Neural cell (in vitro differentiated cells): ENCODE results near the gene MBTPS2. TPM values are rescaled to one million over a fixed set of nuclear protein-coding genes. Genes with fewer than 3 reads are reported as not detected.
"Not testable (repeated sequence)": the region's sequence is repeated elsewhere in the genome, so short reads cannot be mapped to it uniquely, and the experiment has no call there.

ENCODE experiments used
- H2AFZ ChIP-seq: fragments of 200-600, 300-800 bp; sonication (generic), shearing (Covaris generic); 2 replicates; pipeline ENCODE4 v1.6.0; 2014; ENCODE audit warnings: low read depth, mild to moderate bottlenecking, antibody characterized with exemption, low read length, moderate library complexity
- H3F3A ChIP-seq: fragments of 200-600 bp; shearing (Covaris generic); 2 replicates; pipeline ENCODE4 v1.6.1; 2016; ENCODE audit warnings: mild to moderate bottlenecking, moderate library complexity, mixed read lengths, antibody characterized with exemption, low read length; ENCODE audit not compliant: insufficient read depth, poor library complexity, severe bottlenecking
- H3K27ac ChIP-seq: fragments of 200-600, 300-800 bp; sonication (generic), shearing (Covaris generic); 2 replicates; pipeline ENCODE4 v1.5.1; 2014; ENCODE audit warnings: mild to moderate bottlenecking, low read length, moderate library complexity
- H3K27me3 ChIP-seq: fragments of 300-800, 200-600 bp; sonication (generic), shearing (Covaris generic); 2 replicates; pipeline ENCODE4 v1.6.0; 2014; ENCODE audit warnings: mild to moderate bottlenecking, low read depth, low read length, moderate library complexity; ENCODE audit not compliant: insufficient read depth
- H3K36me3 ChIP-seq: fragments of 300-800, 200-600 bp; sonication (generic), shearing (Covaris generic); 2 replicates; pipeline ENCODE4 v1.5.1; 2014; ENCODE audit warnings: mild to moderate bottlenecking, antibody characterized with exemption, low read length, moderate library complexity; ENCODE audit not compliant: insufficient read depth
- H3K4me2 ChIP-seq: fragments of 300-800, 200-600 bp; sonication (generic), shearing (Covaris generic); 2 replicates; pipeline ENCODE4 v1.6.0; 2014; ENCODE audit warnings: mild to moderate bottlenecking, low read length
- H3K4me3 ChIP-seq: fragments of 300-800, 200-600 bp; sonication (generic), shearing (Covaris generic); 2 replicates; pipeline ENCODE4 v1.5.1; 2014; ENCODE audit warnings: mild to moderate bottlenecking, low read length, moderate library complexity
- H3K79me2 ChIP-seq: fragments of 200-600 bp; shearing (Covaris generic); replicated peaks from 2 replicates; pipeline ENCODE4 v1.6.0; 2014; ENCODE audit warnings: mild to moderate bottlenecking, low read length, moderate library complexity; ENCODE audit not compliant: insufficient read depth
- H3K9ac ChIP-seq: fragments of 300-800, 200-600 bp; sonication (generic), shearing (Covaris generic); 2 replicates; pipeline ENCODE4 v1.6.1; 2016; ENCODE audit warnings: mild to moderate bottlenecking, low read length, mixed read lengths
- H3K9me2 ChIP-seq: fragments of 200-600 bp; shearing (Covaris generic); 2 replicates; pipeline ENCODE4 v1.6.1; 2016; ENCODE audit warnings: mild to moderate bottlenecking, low read length, mixed read lengths; ENCODE audit not compliant: insufficient read depth
- H3K9me3 ChIP-seq: fragments of 200-600, 300-800 bp; sonication (generic), shearing (Covaris generic); 2 replicates; pipeline ENCODE4 v1.6.1; 2016; ENCODE audit warnings: mild to moderate bottlenecking, mixed run types, low read length, moderate library complexity, mixed read lengths
- H4K20me1 ChIP-seq: fragments of 200-600 bp; shearing (Covaris generic); 2 replicates; pipeline ENCODE4 v1.6.1; 2016; ENCODE audit warnings: mild to moderate bottlenecking, mixed run types; ENCODE audit not compliant: insufficient read depth
- CTCF ChIP-seq: fragments of 450-650 bp; IDR thresholded peaks from 2 replicates; pipeline ENCODE4 v1.5.1; 2014; ENCODE audit warnings: antibody characterized with exemption, mild to moderate bottlenecking, moderate library complexity; ENCODE audit not compliant: poor library complexity, severe bottlenecking
- EP300 ChIP-seq: fragments of 450-650 bp; conservative IDR thresholded peaks from 2 replicates; pipeline ENCODE4 v1.6.1; 2014; ENCODE audit warnings: antibody characterized with exemption, mild to moderate bottlenecking, moderate library complexity; ENCODE audit not compliant: poor library complexity, severe bottlenecking
- EZH2 ChIP-seq: fragments of 200-600, 300-800 bp; shearing (Covaris generic), sonication (generic); IDR thresholded peaks from 2 replicates; pipeline ENCODE4 v1.6.1; 2014; ENCODE audit warnings: antibody characterized with exemption, low read length, borderline replicate concordance, mild to moderate bottlenecking; ENCODE audit not compliant: insufficient read depth, poor library complexity, severe bottlenecking
- MXI1 ChIP-seq: fragments of 450-650 bp; conservative IDR thresholded peaks from 2 replicates; pipeline ENCODE4 v1.6.1; 2014; ENCODE audit warnings: antibody characterized with exemption, mild to moderate bottlenecking; ENCODE audit not compliant: poor library complexity, severe bottlenecking
- POLR2AphosphoS5 ChIP-seq: IDR thresholded peaks from 2 replicates; pipeline ENCODE4 v1.6.1; 2012
- RAD21 ChIP-seq: fragments of 450-650 bp; conservative IDR thresholded peaks from 2 replicates; pipeline ENCODE4 v1.6.1; 2014; ENCODE audit warnings: antibody characterized with exemption, mild to moderate bottlenecking, moderate library complexity
- SMC3 ChIP-seq: fragments of 450-650 bp; conservative IDR thresholded peaks from 2 replicates; pipeline ENCODE4 v1.6.1; 2014; ENCODE audit warnings: antibody characterized with exemption, mild to moderate bottlenecking, moderate library complexity; ENCODE audit not compliant: poor library complexity
- TAF1 ChIP-seq: IDR thresholded peaks from 2 replicates; pipeline ENCODE4 v1.6.1; 2012; ENCODE audit warnings: low read depth
- polyA plus RNA-seq: library from polyadenylated mRNA; depleted of rRNA; stranded (reverse); fragments of >200 nt; gene quantifications from 2 replicates; pipeline ENCODE4 v1.2.3, GENCODE V29; 2014
- TF ChIP-seq, protein P1 (sequence below): IDR thresholded peaks from 2 replicates; pipeline ENCODE4 v1.6.1; 2012; ENCODE audit warnings: borderline replicate concordance

The MBTPS2 gene
- polyA plus RNA-seq, 1 donor from 2014 or later = 11.1 TPM

DNA sequence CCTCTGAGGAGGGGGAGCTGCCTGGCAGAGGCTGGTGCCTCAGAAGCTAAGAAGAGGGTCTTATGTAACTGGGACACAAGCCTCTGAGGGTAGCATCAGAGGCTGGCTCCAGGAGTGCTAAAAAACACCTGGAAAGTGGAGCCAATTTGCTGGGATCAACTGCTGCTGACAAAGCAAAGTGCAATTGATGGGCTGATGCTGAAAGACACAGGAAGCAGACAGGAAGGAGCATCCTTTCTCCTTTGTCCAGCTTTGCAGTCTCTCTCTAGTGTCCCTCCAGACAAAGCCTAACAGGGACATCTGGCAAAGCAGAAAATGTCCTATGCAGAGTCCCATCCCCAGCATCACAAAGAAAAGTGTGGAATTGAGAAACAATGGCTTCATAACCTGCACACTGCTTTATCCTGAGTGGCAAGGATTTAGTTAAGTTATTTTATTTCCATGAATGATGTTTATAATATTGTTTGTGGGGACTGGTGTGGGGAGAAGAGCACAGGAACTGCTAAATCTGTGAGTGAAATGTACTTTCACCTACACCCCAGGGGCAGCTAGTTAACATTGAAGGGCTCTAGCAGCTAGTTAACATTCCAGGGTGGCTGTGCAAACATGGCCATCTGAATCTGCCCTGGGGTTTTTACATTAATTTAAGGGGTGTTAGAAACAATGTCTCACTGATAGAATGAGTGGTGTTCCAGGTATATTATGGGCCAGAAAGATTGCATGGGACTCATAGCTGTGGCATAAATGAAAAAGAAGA is 25.6 kb upstream of the MBTPS2 start:
- Histone ChIP-seq H3K9ac (no peak overlapping the region), H3K4me2 (no peak overlapping the region), H3K9me3 (no peaks in the 10 kb centered on the region), H3K27me3 (no peaks in the 10 kb centered on the region), H4K20me1 (no peaks in the 10 kb centered on the region), H3K36me3 (no peaks in the 10 kb centered on the region), H3K27ac (no peak overlapping the region), H3K4me3 (no peak overlapping the region), H3K9me2 (no peaks in the 10 kb centered on the region), H3K79me2 (no peaks in the 10 kb centered on the region), H3F3A (no peaks in the 10 kb centered on the region), H2AFZ (no peak overlapping the region)
- TF ChIP-seq CTCF (no peak), RAD21 (no peak), TAF1 (no peak), MXI1 (no peak), POLR2AphosphoS5 (no peak), EZH2 (no peak), EP300 (no peak), SMC3 (no peak)
- TF ChIP-seq, protein P1, sequence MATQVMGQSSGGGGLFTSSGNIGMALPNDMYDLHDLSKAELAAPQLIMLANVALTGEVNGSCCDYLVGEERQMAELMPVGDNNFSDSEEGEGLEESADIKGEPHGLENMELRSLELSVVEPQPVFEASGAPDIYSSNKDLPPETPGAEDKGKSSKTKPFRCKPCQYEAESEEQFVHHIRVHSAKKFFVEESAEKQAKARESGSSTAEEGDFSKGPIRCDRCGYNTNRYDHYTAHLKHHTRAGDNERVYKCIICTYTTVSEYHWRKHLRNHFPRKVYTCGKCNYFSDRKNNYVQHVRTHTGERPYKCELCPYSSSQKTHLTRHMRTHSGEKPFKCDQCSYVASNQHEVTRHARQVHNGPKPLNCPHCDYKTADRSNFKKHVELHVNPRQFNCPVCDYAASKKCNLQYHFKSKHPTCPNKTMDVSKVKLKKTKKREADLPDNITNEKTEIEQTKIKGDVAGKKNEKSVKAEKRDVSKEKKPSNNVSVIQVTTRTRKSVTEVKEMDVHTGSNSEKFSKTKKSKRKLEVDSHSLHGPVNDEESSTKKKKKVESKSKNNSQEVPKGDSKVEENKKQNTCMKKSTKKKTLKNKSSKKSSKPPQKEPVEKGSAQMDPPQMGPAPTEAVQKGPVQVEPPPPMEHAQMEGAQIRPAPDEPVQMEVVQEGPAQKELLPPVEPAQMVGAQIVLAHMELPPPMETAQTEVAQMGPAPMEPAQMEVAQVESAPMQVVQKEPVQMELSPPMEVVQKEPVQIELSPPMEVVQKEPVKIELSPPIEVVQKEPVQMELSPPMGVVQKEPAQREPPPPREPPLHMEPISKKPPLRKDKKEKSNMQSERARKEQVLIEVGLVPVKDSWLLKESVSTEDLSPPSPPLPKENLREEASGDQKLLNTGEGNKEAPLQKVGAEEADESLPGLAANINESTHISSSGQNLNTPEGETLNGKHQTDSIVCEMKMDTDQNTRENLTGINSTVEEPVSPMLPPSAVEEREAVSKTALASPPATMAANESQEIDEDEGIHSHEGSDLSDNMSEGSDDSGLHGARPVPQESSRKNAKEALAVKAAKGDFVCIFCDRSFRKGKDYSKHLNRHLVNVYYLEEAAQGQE = no peak

DNA sequence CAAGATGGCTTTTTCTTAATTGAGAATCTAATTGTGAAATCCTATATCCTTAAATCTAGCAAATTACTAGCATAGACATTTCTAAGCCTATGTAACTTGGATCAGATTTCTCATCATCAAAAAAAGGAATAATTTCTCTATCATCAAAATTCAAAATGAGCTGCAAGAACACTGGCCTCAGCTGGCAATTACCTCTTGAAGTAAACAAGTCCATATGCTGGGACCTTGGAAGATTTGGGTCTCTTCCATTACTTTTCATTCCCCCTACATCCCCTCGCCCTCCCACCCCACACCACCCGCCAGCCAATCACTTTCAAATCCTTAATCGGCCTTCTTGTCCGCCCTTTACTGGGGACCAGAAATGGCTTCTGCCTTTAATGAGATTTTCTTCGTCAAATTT is 23.3 kb upstream of the MBTPS2 start:
- Histone ChIP-seq H4K20me1 (no peaks in the 10 kb centered on the region), H3F3A (no peaks in the 10 kb centered on the region), H2AFZ (no peak overlapping the region), H3K9ac (no peak overlapping the region), H3K79me2 (no peaks in the 10 kb centered on the region), H3K36me3 (no peaks in the 10 kb centered on the region), H3K27me3 (no peaks in the 10 kb centered on the region), H3K4me3 (no peak overlapping the region), H3K4me2 (no peak overlapping the region), H3K27ac (no peak overlapping the region), H3K9me3 (no peaks in the 10 kb centered on the region), H3K9me2 (no peaks in the 10 kb centered on the region)
- TF ChIP-seq MXI1 (no peak), CTCF (no peak), EP300 (no peak), POLR2AphosphoS5 (no peak)

DNA sequence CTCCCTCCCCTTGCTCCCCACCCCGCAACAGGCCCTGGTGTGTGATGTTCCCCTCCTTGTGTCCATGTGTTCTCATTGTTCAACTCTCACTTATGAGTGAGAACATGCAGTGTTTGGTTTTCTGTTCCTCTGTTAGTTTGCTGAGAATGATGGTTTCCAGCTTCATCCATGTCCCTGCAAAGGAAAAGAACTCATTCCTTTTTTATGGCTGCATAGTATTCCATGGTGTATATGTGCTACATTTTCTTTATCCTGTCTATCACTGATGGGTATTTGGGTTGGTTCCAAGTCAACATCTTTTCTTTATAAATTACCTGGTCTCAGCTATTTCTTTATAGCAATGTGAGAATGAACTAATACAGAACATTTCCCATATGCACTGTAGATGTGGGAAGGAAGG is 19.2 kb upstream of the MBTPS2 start:
- not testable (repeated sequence) for H3K36me3 ChIP-seq, H3K9ac ChIP-seq, H3K9me3 ChIP-seq, H3K27ac ChIP-seq, H3K27me3 ChIP-seq, H3K79me2 ChIP-seq, H2AFZ ChIP-seq, H3F3A ChIP-seq, H3K4me3 ChIP-seq, H3K9me2 ChIP-seq, H4K20me1 ChIP-seq, H3K4me2 ChIP-seq
